ENCODE data around the gene LSM7. TPM values are rescaled to one million over a fixed set of nuclear protein-coding genes. Genes with fewer than 3 reads are reported as not detected.
A peak's percentile ranks its signal among the peaks of the same experiment; 100 is the strongest.

Gene LSM7
- total RNA-seq, 1 donor from 2014 or later = 79.1 TPM

- no peak for DNase-seq (ENCODE audit: low spot score)
These were observed 49.8 kb downstream of the LSM7 start for GRCh38 chr19:2278459-2279158.

- DNase-seq (ENCODE audit: low spot score) = no peak
These were observed 51.2 kb downstream of the LSM7 start for GRCh38 chr19:2277138-2277537.

- no peak for DNase-seq (ENCODE audit: low spot score)
These were observed 51.9 kb downstream of the LSM7 start for GRCh38 chr19:2276429-2276986.

GRCh38 chr19:2275588-2276428, 52.6 kb downstream of the LSM7 start:
- DNase-seq (ENCODE audit: low spot score) = no peak

DNA sequence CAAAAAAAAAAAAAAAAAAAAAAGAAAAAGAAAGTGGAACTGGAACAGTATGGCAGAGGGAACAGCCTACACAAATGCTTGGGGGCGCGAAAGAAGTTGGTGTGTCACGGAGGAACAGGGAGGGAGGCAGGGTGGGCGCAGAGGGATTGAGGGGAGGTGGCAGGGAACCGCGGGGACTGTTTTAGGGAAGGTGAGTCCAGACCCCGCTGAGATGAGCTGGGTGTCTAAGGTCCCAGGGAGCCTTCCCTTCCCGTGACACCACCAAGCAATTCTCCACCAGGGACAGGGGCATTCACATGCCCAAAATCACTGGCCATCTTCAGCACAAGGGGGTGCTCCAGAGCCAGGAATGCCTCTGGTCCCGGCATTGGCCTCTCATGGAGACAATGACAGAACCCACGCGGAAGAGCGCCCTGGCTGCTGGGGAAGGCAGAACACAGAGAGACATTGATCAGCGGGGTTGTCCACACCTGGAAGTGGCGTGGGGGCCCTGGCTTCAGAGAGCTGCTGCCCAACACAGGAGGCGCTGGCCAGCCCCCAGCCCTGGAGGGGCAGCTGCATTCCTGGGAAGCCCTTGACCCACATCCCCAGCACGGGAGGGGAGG, 53.4 kb downstream of the LSM7 start:
- peak; percentile 78 for DNase-seq (ENCODE audit: low spot score)

DNA sequence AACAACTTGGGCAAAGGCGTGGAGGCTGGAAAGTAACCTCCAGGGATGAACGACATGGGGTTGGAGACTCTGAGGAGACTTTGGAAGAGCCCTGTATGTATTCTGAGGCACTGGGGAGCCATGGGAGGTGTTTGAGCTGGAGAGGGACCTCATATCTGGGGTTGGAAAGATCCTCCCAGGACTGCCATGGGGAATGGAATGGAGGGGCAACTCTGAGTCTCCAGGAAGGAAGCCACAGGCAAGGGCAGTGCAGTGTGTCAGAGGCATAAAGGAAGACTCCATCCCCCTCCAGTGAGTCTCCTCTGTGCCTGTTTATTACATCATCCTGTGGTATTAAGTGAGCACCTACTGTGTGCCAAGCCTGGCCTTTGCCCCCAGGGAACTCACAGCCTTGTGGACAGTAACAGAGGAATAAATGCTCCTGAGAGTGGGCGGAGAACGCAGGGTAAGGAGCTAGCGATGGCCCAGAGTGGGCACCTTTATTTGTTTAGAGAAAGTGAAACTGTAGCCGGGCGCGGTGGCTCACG, 54.1 kb downstream of the LSM7 start:
- DNase-seq (ENCODE audit: low spot score) = no peak

DNA sequence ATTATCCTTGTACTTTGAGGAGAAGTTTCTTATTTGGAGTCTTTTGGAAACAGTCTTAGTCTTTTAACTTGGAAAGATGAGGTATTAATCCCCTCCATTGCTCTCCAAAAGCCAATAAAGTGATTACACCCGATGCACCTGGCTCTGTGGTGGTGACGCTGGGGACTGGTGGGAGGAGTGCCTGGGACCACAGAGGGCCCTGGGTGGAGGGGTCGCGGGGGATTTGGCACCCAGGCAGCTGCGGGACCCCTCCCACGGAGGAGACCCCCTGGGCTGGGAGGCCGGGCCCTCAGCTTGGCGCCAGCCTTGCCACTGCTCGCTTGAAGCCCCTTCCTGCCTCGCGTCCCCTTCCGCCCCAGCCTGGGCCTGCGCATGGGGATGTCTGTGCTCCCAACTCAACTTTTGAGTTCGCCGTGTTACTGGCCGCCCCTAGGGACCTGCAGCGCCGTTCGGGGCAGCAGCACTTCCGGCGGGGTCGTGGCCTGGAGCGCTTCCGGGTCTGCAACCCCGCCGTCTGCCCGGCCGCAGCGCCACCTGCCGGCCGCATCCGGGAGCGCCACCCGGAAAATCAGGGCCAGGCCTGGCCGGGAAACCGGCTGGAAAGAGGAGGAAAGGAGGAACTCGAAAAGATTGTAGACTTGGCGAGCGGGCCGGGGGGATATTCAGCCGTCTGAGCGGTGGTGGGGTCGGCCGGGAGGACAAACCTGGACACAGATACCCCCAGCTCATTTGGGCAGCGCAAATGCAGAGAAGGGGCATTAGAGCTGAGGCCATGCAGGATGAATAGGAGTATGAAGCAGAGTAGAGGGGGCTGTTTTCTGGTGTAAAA, 54.8 kb downstream of the LSM7 start:
- peak; percentile 68 for DNase-seq (ENCODE audit: low spot score)

Other genes starting within 250 kb of the LSM7 start
- gene MOB3A, start 232.3 kb downstream of the LSM7 start, total RNA-seq = 59.0 TPM
- gene IZUMO4, start 231.7 kb downstream of the LSM7 start, total RNA-seq = 11.5 TPM
- gene AP3D1, start 177.0 kb downstream of the LSM7 start, total RNA-seq = 125 TPM
- 40.1 TPM for gene DOT1L, start 164.7 kb downstream of the LSM7 start, total RNA-seq
- 126 TPM for gene PLEKHJ1, start 92.3 kb downstream of the LSM7 start, total RNA-seq
- gene SF3A2, start 91.8 kb downstream of the LSM7 start, total RNA-seq = 72.8 TPM
- 5.1 TPM for gene AMH, start 79.3 kb downstream of the LSM7 start, total RNA-seq
- gene JSRP1, start 72.2 kb downstream of the LSM7 start, total RNA-seq = 0.17 TPM
- 1.0 TPM for gene PEAK3, start 46.4 kb downstream of the LSM7 start, total RNA-seq
- 0.17 TPM for gene LINGO3, start 20.4 kb downstream of the LSM7 start, total RNA-seq
- 148 TPM for gene SPPL2B, start 98 bp upstream of the LSM7 start, total RNA-seq
- not detected for gene TMPRSS9, start 31.7 kb upstream of the LSM7 start, total RNA-seq
- 76.4 TPM for gene TIMM13, start 99.0 kb upstream of the LSM7 start, total RNA-seq
- 23.9 TPM for gene LMNB2, start 128.4 kb upstream of the LSM7 start, total RNA-seq
- gene GADD45B, start 147.5 kb upstream of the LSM7 start, total RNA-seq = 59.8 TPM

Data from mucosa of gallbladder (tissue), 1 donor.